Measurements from ENCODE around the gene MROH7.

Gene MROH7

GRCh38 chr1:54709547-54710292 is 68.1 kb downstream of the MROH7 start:
- no peak for TF ChIP-seq CTCF (conservative IDR thresholded peaks at IDR 0.05)
- no peak overlapping the region for H3K27ac ChIP-seq

- TF ChIP-seq CTCF (conservative IDR thresholded peaks at IDR 0.05) = no peak
- no peak overlapping the region for H3K27ac ChIP-seq
Observed at GRCh38 chr1:54710434-54710833, 68.8 kb downstream of the MROH7 start.

GRCh38 chr1:54710841-54711240 is 69.3 kb downstream of the MROH7 start:
- TF ChIP-seq CTCF (conservative IDR thresholded peaks at IDR 0.05) = no peak
- H3K27ac ChIP-seq = no peak overlapping the region

GRCh38 chr1:54711536-54711935 is 70.0 kb downstream of the MROH7 start:
- no peak for TF ChIP-seq CTCF (conservative IDR thresholded peaks at IDR 0.05)
- no peak overlapping the region for H3K27ac ChIP-seq

GRCh38 chr1:54714881-54715492 is 73.4 kb downstream of the MROH7 start:
- TF ChIP-seq CTCF (conservative IDR thresholded peaks at IDR 0.05) = no peak
- H3K27ac ChIP-seq = peak overlapping the region; percentile 78

- TF ChIP-seq CTCF (conservative IDR thresholded peaks at IDR 0.05) = no peak
- H3K27ac ChIP-seq = peak within 1 kb of the TSS; percentile 78
Observed at GRCh38 chr1:54715493-54716298, 74.1 kb downstream of the MROH7 start, which contains the start of gene TTC4. Gene TTC4 (plus strand): TSS chr1:54715861. CDS start chr1:54715909, 48 bp downstream.

Data from VCaP (cell line).